GM10847 (cell line): ENCODE data around the gene YTHDC1.

Experiments
- POLR2A ChIP-seq: IDR thresholded peaks from 2 replicates; pipeline ENCODE4 v1.6.1; 2011; ENCODE audit not compliant: insufficient read length; ENCODE audit errors: extremely low read depth

YTHDC1 gene

GRCh38 chr4:68324519-68325262 lies 25.2 kb downstream of the YTHDC1 start:
- no peak for TF ChIP-seq POLR2A

GRCh38 chr4:68319040-68319439 lies 30.9 kb downstream of the YTHDC1 start:
- TF ChIP-seq POLR2A: no peak

GRCh38 chr4:68316193-68316969 lies 33.5 kb downstream of the YTHDC1 start:
- no peak for TF ChIP-seq POLR2A

GRCh38 chr4:68310651-68311247 lies 39.1 kb downstream of the YTHDC1 start:
- TF ChIP-seq POLR2A: no peak

- TF ChIP-seq POLR2A: no peak
Observed at GRCh38 chr4:68304731-68305130, 45.2 kb downstream of the YTHDC1 start.

- no peak for TF ChIP-seq POLR2A
Observed at GRCh38 chr4:68299492-68300457, 50.1 kb downstream of the YTHDC1 start.

GRCh38 chr4:68297137-68297536 lies 52.8 kb downstream of the YTHDC1 start:
- no peak for TF ChIP-seq POLR2A

GRCh38 chr4:68291256-68291655 lies 58.6 kb downstream of the YTHDC1 start:
- TF ChIP-seq POLR2A: no peak

GRCh38 chr4:68288393-68288740 lies 61.5 kb downstream of the YTHDC1 start:
- TF ChIP-seq POLR2A: no peak

- TF ChIP-seq POLR2A: no peak
Observed at GRCh38 chr4:68287704-68288392, 62.0 kb downstream of the YTHDC1 start.

GRCh38 chr4:68283714-68284113 lies 66.2 kb downstream of the YTHDC1 start:
- TF ChIP-seq POLR2A: no peak

- no peak for TF ChIP-seq POLR2A
Observed at GRCh38 chr4:68283095-68283494, 66.8 kb downstream of the YTHDC1 start.

GRCh38 chr4:68278029-68278428 lies 71.9 kb downstream of the YTHDC1 start:
- TF ChIP-seq POLR2A: no peak

GRCh38 chr4:68277627-68278026 lies 72.3 kb downstream of the YTHDC1 start:
- no peak for TF ChIP-seq POLR2A

GRCh38 chr4:68272860-68273259 lies 77.0 kb downstream of the YTHDC1 start:
- TF ChIP-seq POLR2A: no peak

- no peak for TF ChIP-seq POLR2A
Observed at GRCh38 chr4:68272380-68272779, 77.5 kb downstream of the YTHDC1 start.
